Activated T-cell treated with anti-CD3 and anti-CD28 coated beads, Interleukin-2, amount 50 U/mL, for 1 hour (primary cell): ENCODE measurements around the gene EVC2.

Experiments used
- DNase-seq: peaks from one replicate; pipeline ENCODE4 v3.0.0-alpha.2; 2020

The EVC2 gene

DNA sequence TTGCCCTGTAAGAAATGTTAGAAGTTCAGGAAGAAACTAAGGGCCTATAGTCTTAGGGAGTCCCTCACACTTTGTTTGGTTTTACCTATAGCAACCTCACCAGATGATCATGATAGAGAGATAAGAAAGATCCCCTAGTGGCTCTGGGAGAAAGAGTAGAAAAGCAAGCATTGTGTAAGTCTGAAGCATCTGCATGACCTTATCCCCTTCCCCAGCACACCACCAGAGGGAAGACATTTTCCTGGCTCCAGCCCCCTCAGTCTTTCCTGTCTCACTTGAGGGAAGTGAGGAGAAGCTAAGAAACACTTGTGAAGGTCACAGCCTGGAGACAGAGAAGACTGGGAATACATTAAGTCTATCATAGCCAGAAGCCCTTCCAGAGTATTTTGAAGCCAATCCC is 154.0 kb downstream of the EVC2 start:
- DNase-seq = no peak

DNA sequence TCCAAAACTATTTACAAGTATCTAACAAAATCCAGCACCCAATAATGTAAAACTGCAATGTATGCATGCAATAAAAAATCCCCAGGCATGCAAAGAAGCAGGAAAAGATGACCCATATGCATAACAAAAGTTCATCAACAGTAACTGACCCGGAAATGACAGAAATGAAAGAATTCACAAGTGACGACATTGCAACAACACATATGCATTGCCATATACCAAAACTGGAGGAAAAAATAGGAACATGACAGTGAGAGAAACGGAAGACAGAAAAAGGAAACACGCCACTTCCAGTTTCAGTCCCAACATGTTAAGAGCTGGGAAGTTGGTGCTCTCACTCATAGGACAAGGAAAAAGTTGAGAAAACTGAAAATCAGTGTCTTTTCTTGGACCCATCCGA is 154.6 kb downstream of the EVC2 start:
- DNase-seq = no peak

DNA sequence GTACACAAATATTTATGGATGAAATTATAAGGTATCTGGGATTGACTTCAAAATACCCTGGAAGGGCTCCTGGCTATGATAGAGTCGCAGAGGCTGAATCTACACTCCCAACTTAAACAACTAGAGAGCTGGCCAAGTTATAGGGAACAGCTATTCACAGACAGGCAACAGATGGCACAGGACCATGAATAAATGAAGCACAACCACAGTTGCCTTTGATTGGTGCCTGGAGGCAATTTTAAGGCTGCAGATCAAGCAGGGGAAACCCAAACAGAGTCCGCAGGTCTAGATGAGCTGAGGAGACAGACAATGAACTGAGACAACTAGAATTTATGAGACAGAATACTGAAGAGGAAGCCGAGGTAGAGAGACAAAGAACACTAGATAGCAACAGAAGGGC is 155.9 kb downstream of the EVC2 start:
- DNase-seq = no peak

DNA sequence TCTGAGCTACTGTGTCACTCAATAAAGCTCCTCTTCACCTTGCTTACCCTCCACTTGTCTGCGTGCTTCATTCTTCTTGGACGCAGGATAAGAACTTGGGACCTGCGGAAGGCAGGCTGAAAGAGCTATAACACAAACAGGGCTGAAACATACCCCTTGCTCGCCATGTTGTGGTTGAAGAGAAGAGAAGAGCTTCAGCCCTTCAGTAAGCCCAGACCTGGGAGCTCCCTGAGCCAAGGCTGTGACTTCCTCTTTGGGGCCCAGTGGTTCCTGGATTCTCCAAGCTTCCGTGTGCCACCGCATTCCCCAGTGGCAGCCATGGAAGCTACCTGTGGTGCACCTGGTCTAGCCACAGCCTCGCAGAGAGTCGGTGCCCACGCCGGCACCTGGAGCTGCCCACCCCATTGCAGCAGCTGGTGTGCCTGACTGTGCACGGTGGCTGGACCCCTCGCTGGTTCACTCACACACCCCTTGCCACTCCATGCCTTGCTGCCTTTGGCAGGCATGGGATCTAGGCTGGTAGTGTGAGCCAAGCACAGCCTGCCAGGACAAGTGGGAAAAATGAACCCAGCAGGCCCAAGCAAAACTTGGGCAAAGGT is 160.6 kb downstream of the EVC2 start:
- no peak for DNase-seq

DNA sequence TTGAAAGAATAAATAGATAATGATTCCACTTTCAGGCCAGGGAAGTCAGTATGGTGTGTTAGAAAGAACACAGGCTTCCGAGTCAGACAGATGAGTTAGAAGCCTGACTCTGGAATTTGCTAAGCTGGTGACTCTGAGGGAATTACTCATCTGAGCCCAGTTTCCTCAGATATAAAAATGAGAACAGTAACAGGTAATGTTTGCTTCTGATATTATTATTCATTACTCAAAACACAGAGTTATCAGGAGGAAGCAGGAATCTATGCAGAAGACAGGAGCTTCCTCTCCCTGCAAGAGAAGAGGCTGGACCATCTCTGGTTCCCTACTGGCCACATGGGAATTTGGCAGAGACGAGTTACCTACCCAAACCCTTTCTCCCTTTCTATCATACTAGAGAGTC is 163.1 kb downstream of the EVC2 start:
- DNase-seq = no peak

DNA sequence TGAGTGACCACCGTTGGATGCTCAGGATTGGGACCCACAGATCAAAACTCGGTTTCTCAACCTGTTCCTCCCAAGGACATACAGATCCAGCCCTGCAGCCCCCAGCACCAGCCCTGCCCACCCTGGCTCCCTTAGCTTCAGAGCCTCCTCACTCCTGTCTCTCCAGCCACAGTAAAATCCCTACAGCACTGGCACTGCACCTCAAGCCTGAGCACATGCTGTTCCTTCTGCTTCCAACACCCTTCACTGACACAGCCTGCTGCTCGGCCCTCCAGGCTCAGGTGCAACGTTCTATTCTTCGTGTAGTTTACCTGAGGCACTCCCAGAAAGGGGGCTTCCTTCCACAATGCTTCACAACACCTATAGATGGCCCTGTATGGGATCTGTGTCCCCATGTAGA is 163.6 kb downstream of the EVC2 start:
- DNase-seq = no peak

DNA sequence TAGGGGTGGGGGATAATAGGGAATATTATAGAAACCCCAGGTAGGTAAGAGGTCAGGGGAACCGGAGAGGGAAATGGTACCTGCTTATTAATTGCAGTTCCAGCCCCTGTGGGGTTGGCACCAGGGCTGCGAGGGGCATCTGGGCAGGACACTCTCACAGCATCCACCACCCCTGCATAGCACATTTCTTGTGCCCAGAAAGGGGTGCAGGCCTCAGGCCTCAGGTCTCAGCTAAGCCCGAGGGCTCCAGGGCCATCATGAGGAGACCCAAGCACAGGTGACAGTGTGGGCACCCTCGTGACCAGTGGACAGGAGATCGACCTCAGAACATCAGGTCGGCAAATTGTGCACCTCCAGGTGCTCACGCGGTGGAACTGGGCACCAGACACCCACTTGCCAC is 164.7 kb downstream of the EVC2 start:
- no peak for DNase-seq

DNA sequence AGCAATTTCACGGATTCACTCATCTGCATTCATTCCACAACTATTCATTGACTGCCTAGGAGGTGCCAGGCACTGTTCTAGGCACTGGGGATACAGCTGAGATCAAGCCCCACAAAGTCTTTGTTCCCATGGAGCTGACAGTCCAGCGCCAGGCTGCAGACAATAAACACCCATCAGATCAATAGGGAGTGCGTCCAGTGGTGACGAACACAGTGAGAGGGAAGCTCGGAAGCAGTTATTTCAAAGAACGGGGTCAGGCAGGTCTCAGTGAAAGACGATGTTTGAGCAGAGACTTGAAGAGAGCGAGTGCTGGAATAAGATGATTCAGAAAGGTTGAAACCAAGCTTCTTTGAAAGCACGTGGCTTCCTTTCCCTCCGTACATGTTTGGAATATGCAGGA is 167.2 kb downstream of the EVC2 start:
- no peak for DNase-seq

DNA sequence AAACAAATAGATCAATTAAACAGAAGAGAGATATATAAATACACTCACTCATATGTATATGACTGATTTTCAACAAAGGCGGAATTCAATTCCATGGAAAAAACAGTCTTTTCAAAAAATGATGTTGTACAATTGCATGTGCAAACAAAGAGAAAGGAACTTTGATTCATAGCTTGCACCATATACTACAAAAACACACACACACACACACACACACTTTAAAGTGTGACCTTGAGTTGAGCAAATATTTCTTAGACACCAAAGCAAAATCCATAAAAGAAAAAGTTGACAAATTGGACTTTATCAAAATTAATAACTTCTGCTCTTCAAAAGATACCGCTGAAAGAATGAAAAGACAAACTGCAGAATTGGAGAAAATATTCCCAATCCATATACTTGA is 168.8 kb downstream of the EVC2 start:
- DNase-seq = no peak

DNA sequence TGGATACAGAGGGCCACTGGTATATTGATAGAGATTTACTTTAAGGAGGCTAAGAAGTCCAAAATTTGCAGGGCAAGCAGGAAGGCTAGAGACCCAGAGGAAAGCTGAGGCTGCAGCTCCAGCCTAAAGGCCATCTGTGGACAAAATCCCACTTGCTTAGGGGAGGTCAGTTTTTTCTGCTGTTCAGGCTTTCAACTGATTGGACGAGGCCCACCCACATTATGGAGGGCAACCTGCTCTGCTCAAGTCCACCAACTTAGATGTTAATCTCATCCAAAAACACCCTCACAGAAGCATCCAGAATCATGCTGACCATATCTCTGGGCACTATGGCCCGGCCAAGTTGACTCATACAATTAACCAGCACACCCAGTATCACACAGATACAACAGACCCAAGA is 176.3 kb downstream of the EVC2 start:
- DNase-seq = no peak

DNA sequence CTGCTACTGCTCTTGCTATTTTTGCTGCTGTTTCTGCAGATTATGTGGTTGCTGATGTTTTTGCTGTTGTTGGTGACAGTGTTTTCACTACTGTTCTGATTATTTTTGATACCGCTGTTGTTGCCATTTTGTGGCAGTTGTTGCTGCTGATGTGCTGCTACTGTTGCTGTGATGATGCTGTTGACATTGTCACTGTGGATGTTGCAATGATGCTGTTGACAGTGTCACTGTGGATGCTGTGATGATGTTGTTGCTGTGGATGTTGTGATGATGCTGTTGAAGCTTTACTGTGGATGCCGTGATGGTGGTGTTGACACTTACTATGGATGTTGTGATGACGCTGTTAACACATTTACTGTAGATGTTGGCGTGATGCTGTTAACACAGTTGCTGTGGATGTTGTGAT is 180.3 kb downstream of the EVC2 start:
- no peak for DNase-seq

DNA sequence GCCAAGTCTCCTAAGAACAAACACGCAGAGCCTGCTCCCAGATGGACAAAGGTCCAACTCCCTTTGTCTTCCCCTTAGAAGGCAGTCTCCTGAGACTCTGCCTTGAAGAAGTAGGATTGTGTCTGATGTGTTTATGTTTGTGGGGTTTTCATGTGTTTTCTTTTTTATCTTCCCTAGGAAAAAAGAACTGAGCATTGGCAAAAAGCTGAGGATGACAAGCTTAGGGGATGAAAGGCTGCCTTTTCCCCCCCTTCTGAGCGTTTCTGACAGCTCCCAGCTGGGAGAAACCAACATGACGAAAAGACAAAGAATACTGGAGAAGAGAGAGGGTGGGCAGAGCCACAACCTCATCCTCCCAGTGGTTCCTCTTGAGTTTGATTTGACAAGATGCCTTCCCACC is 181.1 kb downstream of the EVC2 start:
- no peak for DNase-seq

DNA sequence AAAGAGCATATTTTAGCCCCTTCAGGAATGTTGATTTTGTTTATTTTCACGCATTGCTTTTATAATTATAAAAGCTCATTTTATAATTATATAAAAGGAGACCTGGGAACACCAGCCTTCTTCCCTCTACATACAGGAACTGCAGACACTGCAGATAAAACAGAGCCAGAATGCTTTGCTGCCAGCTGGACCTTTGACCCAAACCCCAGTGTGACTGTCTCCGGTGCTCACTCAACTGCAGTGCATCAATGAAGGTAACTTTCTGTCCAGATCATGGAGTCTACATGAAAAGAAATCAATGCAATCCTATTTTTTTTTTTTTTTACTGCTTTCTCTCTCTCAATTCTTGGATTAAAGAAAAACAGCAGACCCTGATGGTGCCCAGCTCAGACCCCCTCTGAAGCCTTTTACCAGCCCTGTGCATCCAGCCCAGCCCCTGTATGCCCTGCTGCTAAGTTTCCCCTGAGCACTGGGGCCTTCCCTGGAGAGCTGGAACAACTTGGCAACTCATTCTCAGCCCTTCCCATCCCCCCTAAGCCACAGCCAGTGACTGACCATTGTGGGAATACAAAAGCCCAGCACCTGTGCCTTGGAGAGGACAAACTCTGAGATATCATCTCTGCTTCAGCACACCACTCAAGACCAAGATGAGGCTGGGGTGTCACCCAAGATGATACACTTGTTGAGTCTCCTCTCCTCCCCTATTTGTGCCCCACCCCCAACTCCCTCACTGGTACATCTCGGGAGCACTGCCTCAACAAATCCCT is 182.1 kb downstream of the EVC2 start:
- no peak for DNase-seq

DNA sequence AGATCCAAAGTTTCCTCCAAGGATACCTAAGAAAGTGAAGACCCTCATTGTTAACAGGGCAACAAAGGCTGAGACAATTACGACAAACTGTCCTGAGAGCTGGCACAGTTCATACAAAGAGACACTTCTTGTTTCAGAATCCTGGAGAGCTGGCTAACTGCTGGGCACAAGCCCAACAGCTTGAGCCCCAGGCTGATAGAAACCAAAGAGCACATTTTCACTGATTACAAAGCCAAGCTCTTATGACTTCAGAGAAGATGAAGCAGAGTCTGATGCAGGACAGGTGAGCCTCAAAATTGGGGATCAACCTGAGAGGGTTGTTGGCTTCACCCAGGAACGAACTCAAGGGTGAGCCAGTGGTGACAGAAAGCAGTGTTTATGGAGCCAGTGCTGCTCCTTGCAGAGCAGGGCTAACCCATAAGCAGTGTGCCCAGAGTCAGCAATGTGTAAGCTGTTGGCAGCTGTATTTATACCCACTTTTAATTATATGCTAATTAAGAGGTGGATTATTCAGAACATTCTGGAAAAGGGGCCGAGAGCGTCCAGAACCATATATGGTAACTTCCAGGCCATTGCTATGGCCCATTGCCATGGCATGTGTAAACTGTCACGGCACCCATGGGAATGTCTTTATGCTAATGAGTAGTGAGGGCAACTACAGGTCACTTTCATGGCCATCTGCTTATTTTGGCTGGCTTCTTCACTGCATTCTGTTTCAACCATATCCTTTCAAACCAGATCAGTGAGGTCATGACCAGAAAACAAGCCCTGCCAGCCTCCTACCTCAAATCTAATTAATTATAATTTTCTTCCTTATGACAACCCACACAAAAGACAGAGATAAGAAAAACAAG is 183.7 kb downstream of the EVC2 start:
- no peak for DNase-seq

DNA sequence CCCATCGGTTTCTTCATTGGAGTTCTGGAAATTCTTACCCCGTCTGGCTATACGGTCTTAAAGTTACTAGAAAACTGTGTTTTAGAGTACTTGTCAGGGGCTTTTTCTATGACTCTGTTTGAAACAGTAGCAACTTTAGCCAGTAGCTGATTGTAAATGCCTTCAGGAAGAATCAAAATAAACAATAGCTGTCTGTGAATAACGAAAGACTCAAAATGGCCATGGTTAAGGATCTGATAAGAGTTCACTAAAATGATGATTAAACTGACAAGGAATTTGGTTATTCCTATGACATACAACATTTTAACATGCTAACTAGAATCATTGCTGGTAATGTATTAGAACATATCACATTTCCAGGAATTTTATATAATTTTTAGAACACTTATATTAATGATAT is 191.0 kb downstream of the EVC2 start:
- no peak for DNase-seq

DNA sequence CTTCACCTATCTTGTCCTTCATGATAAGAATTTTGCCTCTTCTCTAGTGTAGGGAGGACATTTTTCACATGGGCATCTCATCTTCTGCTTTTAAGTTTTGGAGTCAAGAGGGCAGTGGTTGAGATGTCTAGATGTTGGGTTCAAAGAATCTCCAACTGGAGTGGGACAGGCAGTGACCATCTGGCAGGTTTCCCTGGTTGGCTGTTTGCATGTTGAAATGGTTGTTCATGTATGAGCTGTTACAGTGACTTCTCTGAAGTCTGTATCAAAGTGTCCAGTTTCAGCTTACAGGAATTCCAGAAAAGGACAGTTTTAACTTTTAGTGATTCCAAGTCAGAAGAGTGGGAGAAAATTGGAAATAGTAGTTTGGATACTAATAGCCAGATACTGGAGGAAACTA is 192.7 kb downstream of the EVC2 start:
- no peak for DNase-seq
